Measurements from ENCODE around the gene TOP1.

Gene TOP1

GRCh38 chr20:41038149-41038877 lies 9.7 kb downstream of the TOP1 start:
- no peak for DNase-seq

GRCh38 chr20:41038878-41039404 lies 10.3 kb downstream of the TOP1 start:
- no peak for DNase-seq

- DNase-seq = no peak
These were observed 12.2 kb downstream of the TOP1 start for GRCh38 chr20:41040855-41041254.

GRCh38 chr20:41041693-41042092 lies 13.1 kb downstream of the TOP1 start:
- DNase-seq = no peak

- DNase-seq = no peak
These were observed 15.9 kb downstream of the TOP1 start for GRCh38 chr20:41044409-41045062.

- no peak for DNase-seq
These were observed 17.0 kb downstream of the TOP1 start for GRCh38 chr20:41045671-41046070.

- no peak for DNase-seq
These were observed 18.1 kb downstream of the TOP1 start for GRCh38 chr20:41046716-41047115.

GRCh38 chr20:41047279-41047974 lies 18.8 kb downstream of the TOP1 start:
- no peak for DNase-seq

GRCh38 chr20:41047975-41048305 lies 19.3 kb downstream of the TOP1 start:
- no peak for DNase-seq

GRCh38 chr20:41048461-41049301 lies 20.1 kb downstream of the TOP1 start:
- DNase-seq = no peak

- DNase-seq = no peak
These were observed 20.8 kb downstream of the TOP1 start for GRCh38 chr20:41049451-41049850.

- DNase-seq = no peak
These were observed 21.9 kb downstream of the TOP1 start for GRCh38 chr20:41050361-41051008.

- DNase-seq = no peak
These were observed 22.6 kb downstream of the TOP1 start for GRCh38 chr20:41051009-41051825.

GRCh38 chr20:41052742-41053419 lies 24.3 kb downstream of the TOP1 start:
- no peak for DNase-seq

GRCh38 chr20:41054070-41054846 lies 25.6 kb downstream of the TOP1 start:
- DNase-seq = no peak

GRCh38 chr20:41054847-41055230 lies 26.2 kb downstream of the TOP1 start:
- DNase-seq = no peak

- DNase-seq = no peak
These were observed 27.1 kb downstream of the TOP1 start for GRCh38 chr20:41055679-41056078.

GRCh38 chr20:41057999-41058673 lies 29.5 kb downstream of the TOP1 start:
- DNase-seq = no peak
